ENCODE data around the gene ZC3H7B.

DNA sequence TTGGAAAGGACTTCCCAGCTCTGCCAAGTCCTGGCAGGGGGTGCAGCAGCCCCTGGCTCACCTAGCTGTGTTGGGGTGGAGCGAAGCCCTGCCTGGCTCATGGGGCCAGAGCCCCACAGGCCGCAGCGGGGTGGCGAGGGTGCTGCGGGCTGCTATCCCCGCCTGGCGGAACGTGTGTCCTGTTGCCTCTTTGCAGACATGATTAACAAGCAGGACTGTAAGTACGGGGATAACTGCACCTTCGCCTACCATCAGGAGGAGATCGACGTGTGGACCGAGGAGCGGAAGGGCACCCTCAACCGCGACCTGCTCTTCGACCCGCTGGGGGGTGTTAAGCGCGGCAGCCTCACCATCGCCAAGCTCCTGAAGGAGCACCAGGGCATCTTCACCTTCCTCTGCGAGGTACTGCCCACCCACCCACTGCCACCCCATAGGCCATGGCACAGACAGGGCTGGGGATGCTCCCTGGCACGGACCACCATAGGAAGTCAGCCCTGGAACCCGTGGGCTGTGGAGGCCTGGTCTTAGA is 44.5 kb downstream of the ZC3H7B start:
- TF ChIP-seq, protein P1, sequence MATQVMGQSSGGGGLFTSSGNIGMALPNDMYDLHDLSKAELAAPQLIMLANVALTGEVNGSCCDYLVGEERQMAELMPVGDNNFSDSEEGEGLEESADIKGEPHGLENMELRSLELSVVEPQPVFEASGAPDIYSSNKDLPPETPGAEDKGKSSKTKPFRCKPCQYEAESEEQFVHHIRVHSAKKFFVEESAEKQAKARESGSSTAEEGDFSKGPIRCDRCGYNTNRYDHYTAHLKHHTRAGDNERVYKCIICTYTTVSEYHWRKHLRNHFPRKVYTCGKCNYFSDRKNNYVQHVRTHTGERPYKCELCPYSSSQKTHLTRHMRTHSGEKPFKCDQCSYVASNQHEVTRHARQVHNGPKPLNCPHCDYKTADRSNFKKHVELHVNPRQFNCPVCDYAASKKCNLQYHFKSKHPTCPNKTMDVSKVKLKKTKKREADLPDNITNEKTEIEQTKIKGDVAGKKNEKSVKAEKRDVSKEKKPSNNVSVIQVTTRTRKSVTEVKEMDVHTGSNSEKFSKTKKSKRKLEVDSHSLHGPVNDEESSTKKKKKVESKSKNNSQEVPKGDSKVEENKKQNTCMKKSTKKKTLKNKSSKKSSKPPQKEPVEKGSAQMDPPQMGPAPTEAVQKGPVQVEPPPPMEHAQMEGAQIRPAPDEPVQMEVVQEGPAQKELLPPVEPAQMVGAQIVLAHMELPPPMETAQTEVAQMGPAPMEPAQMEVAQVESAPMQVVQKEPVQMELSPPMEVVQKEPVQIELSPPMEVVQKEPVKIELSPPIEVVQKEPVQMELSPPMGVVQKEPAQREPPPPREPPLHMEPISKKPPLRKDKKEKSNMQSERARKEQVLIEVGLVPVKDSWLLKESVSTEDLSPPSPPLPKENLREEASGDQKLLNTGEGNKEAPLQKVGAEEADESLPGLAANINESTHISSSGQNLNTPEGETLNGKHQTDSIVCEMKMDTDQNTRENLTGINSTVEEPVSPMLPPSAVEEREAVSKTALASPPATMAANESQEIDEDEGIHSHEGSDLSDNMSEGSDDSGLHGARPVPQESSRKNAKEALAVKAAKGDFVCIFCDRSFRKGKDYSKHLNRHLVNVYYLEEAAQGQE (IDR thresholded peaks at IDR 0.05; ENCODE audit: insufficient replicate concordance, low read depth), result no peak
- TF ChIP-seq, protein P2, sequence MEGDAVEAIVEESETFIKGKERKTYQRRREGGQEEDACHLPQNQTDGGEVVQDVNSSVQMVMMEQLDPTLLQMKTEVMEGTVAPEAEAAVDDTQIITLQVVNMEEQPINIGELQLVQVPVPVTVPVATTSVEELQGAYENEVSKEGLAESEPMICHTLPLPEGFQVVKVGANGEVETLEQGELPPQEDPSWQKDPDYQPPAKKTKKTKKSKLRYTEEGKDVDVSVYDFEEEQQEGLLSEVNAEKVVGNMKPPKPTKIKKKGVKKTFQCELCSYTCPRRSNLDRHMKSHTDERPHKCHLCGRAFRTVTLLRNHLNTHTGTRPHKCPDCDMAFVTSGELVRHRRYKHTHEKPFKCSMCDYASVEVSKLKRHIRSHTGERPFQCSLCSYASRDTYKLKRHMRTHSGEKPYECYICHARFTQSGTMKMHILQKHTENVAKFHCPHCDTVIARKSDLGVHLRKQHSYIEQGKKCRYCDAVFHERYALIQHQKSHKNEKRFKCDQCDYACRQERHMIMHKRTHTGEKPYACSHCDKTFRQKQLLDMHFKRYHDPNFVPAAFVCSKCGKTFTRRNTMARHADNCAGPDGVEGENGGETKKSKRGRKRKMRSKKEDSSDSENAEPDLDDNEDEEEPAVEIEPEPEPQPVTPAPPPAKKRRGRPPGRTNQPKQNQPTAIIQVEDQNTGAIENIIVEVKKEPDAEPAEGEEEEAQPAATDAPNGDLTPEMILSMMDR (IDR thresholded peaks at IDR 0.05; ENCODE audit: insufficient read depth, low read length), result no peak
- TF ChIP-seq POLR2AphosphoS5 (IDR thresholded peaks at IDR 0.05; ENCODE audit: low read depth), result no peak
- TF ChIP-seq GABPA (IDR thresholded peaks at IDR 0.05; ENCODE audit: low read depth), result no peak
